ENCODE results near the gene TKT.

TKT gene

GRCh38 chr3:53194210-53195065 lies 61.4 kb downstream of the TKT start:
- H3K9ac ChIP-seq (ENCODE audit: low read length), result no peak overlapping the region
- H3K27ac ChIP-seq (ENCODE audit: low read depth, low read length), result peak overlapping the region; percentile 53
- peaks cover 12% of the 10 kb centered on the region for H3K4me1 ChIP-seq (ENCODE audit: control insufficient read depth, insufficient read depth, low read length)

DNA sequence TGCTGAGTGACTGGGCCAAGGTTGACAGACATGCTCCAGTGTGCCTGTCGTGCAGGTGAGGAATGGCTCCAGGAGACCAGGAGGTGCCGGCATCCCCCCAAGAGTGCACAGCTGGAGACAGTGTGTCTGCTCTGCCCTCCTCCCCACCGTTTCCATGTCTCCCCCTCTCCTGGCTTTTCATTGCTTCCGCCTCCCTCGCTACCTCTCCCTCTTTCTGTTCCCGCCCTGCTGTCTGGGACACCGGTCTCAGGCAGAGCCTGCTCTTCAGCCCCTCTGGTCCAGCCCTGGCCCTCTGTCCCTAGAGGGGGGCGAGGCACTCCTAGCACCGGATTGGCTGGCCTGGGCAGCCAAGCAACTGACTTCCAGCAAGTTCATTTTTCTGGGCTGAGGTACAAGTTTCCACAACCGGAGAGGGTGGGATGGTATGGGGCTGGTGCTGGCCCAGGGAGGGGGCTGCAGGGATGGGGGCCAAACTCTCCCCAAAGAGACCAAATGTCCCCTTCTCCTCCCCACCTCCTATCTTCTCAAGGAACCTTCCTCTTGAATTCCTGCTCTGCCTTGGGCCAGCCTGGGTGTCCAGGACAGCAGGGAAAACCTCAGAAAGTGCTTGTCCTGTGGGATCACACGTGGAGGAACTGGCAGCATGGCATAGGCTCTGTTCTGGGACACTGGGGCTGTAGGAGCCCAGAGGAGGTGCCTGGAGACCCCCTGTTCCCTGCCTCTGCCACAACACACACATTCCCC lies 62.2 kb downstream of the TKT start:
- Histone ChIP-seq H3K27ac (ENCODE audit: low read depth, low read length) (peak overlapping the region; percentile 53), H3K27me3 (ENCODE audit: control insufficient read depth, insufficient read depth, low read length) (no peaks in the 10 kb centered on the region), H3K4me1 (ENCODE audit: control insufficient read depth, insufficient read depth, low read length) (peaks cover 12% of the 10 kb centered on the region), H3K9ac (ENCODE audit: low read length) (peak overlapping the region; percentile 21), H3K4me3 (ENCODE audit: low read length) (peak overlapping the region; percentile 6), H3K36me3 (ENCODE audit: control insufficient read depth, insufficient read depth, low read length) (peaks cover 24% of the 10 kb centered on the region)

More at GRCh38 chr3:53194210-53195065, 61.4 kb downstream of the TKT start:
- H3K4me3 ChIP-seq (ENCODE audit: low read length), result peak overlapping the region; percentile 6
- peaks cover 19% of the 10 kb centered on the region for H3K36me3 ChIP-seq (ENCODE audit: control insufficient read depth, insufficient read depth, low read length)
- no peaks in the 10 kb centered on the region for H3K27me3 ChIP-seq (ENCODE audit: control insufficient read depth, insufficient read depth, low read length)

- Histone ChIP-seq H3K27me3 (ENCODE audit: control insufficient read depth, insufficient read depth, low read length) (no peaks in the 10 kb centered on the region), H3K4me1 (ENCODE audit: control insufficient read depth, insufficient read depth, low read length) (peaks cover 12% of the 10 kb centered on the region), H3K36me3 (ENCODE audit: control insufficient read depth, insufficient read depth, low read length) (peaks cover 26% of the 10 kb centered on the region), H3K9ac (ENCODE audit: low read length) (no peak overlapping the region), H3K27ac (ENCODE audit: low read depth, low read length) (no peak overlapping the region), H3K4me3 (ENCODE audit: low read length) (no peak overlapping the region)
Measured at GRCh38 chr3:53192608-53193007, 63.2 kb downstream of the TKT start.

DNA sequence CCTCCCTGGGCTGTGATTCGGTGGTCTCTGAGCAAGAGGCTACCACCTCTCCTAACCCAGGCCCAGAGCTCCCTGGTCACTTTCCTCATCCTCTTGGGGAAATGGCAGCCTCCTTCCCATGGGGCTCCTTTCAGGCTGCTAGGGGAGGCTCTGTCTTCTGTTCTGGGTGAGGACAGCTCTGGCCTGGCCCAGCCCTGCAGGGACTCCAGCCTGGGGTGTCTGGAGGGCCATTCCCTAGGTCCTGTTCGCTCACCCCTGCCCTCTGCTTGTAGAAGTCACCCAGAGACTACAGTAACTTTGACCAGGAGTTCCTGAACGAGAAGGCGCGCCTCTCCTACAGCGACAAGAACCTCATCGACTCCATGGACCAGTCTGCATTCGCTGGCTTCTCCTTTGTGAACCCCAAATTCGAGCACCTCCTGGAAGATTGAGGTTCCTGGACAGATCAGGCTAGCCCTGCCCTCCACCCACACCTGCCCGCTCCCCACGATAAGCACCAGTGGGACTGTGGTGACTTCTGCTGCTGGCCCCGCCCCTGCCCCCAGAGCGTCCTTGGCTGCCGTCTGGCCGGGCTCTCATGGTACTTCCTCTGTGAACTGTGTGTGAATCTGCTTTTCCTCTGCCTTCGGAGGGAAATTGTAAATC lies 63.9 kb downstream of the TKT start:
- peaks cover 12% of the 10 kb centered on the region for H3K4me1 ChIP-seq (ENCODE audit: control insufficient read depth, insufficient read depth, low read length)
- no peak overlapping the region for H3K4me3 ChIP-seq (ENCODE audit: low read length)
- peaks cover 29% of the 10 kb centered on the region for H3K36me3 ChIP-seq (ENCODE audit: control insufficient read depth, insufficient read depth, low read length)
- H3K27me3 ChIP-seq (ENCODE audit: control insufficient read depth, insufficient read depth, low read length), result no peaks in the 10 kb centered on the region
- no peak overlapping the region for H3K27ac ChIP-seq (ENCODE audit: low read depth, low read length)
- no peak overlapping the region for H3K9ac ChIP-seq (ENCODE audit: low read length)

DNA sequence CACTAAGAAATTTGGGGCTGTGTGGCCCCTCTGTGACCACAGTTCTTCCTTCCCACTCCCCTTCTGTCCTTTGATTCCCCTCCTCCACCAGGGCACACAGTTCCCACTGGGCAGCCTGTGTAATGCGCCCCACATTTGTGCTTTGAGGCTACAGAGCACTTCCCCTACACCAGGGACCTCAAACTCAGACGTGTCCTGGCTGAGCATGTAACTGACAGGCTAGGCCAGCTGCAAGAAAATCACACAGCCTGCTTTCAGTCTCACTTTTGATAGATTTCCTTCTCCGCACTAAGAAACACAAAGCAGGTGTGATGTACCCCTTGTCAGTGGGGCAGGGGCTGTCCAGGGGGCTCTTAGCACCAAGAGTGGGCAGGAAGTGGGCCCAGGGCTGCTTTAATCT lies 65.2 kb downstream of the TKT start:
- H3K4me1 ChIP-seq (ENCODE audit: control insufficient read depth, insufficient read depth, low read length), result peaks cover 12% of the 10 kb centered on the region
- no peak overlapping the region for H3K27ac ChIP-seq (ENCODE audit: low read depth, low read length)
- peaks cover 41% of the 10 kb centered on the region for H3K36me3 ChIP-seq (ENCODE audit: control insufficient read depth, insufficient read depth, low read length)
- no peak overlapping the region for H3K9ac ChIP-seq (ENCODE audit: low read length)
- no peak overlapping the region for H3K4me3 ChIP-seq (ENCODE audit: low read length)
- H3K27me3 ChIP-seq (ENCODE audit: control insufficient read depth, insufficient read depth, low read length), result no peaks in the 10 kb centered on the region

DNA sequence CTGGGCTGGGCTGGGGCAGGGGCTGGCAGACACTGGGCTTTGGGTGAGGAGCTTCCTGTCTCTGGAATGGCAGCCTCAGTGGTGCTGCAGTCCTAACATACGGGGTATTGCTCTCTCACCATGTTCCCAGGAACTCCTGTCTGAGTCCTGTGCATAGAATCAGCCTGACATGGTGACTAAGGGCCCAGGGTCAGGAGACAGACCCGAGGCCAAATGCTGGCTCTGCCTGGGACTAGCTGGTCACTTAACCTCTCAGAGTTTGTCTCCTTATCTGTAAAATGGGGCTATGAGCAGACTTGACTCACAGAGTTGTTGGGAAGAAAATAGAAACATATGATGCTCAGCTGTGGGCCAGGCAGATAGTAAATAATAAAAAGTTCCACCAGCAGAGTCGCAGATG lies 66.5 kb downstream of the TKT start:
- no peak overlapping the region for H3K4me3 ChIP-seq (ENCODE audit: low read length)
- H3K9ac ChIP-seq (ENCODE audit: low read length), result no peak overlapping the region
- H3K4me1 ChIP-seq (ENCODE audit: control insufficient read depth, insufficient read depth, low read length), result peaks cover 9% of the 10 kb centered on the region
- peaks cover 49% of the 10 kb centered on the region for H3K36me3 ChIP-seq (ENCODE audit: control insufficient read depth, insufficient read depth, low read length)
- no peaks in the 10 kb centered on the region for H3K27me3 ChIP-seq (ENCODE audit: control insufficient read depth, insufficient read depth, low read length)
- H3K27ac ChIP-seq (ENCODE audit: low read depth, low read length), result no peak overlapping the region

- peaks cover 4% of the 10 kb centered on the region for H3K4me1 ChIP-seq (ENCODE audit: control insufficient read depth, insufficient read depth, low read length)
- H3K27me3 ChIP-seq (ENCODE audit: control insufficient read depth, insufficient read depth, low read length), result no peaks in the 10 kb centered on the region
- H3K4me3 ChIP-seq (ENCODE audit: low read length), result no peak overlapping the region
- no peak overlapping the region for H3K27ac ChIP-seq (ENCODE audit: low read depth, low read length)
- H3K9ac ChIP-seq (ENCODE audit: low read length), result no peak overlapping the region
- peaks cover 50% of the 10 kb centered on the region for H3K36me3 ChIP-seq (ENCODE audit: control insufficient read depth, insufficient read depth, low read length)
Measured at GRCh38 chr3:53188720-53189119, 67.1 kb downstream of the TKT start.

- Histone ChIP-seq H3K27me3 (ENCODE audit: control insufficient read depth, insufficient read depth, low read length) (no peaks in the 10 kb centered on the region), H3K36me3 (ENCODE audit: control insufficient read depth, insufficient read depth, low read length) (peaks cover 51% of the 10 kb centered on the region), H3K4me1 (ENCODE audit: control insufficient read depth, insufficient read depth, low read length) (peaks cover under 1% of the 10 kb centered on the region), H3K27ac (ENCODE audit: low read depth, low read length) (no peak overlapping the region), H3K9ac (ENCODE audit: low read length) (no peak overlapping the region), H3K4me3 (ENCODE audit: low read length) (no peak overlapping the region)
Measured at GRCh38 chr3:53188136-53188685, 67.6 kb downstream of the TKT start.

- H3K9ac ChIP-seq (ENCODE audit: low read length), result no peak overlapping the region
- H3K36me3 ChIP-seq (ENCODE audit: control insufficient read depth, insufficient read depth, low read length), result peaks cover 46% of the 10 kb centered on the region
- H3K4me3 ChIP-seq (ENCODE audit: low read length), result no peak overlapping the region
- no peaks in the 10 kb centered on the region for H3K27me3 ChIP-seq (ENCODE audit: control insufficient read depth, insufficient read depth, low read length)
- H3K4me1 ChIP-seq (ENCODE audit: control insufficient read depth, insufficient read depth, low read length), result no peaks in the 10 kb centered on the region
- no peak overlapping the region for H3K27ac ChIP-seq (ENCODE audit: low read depth, low read length)
Measured at GRCh38 chr3:53187430-53187829, 68.4 kb downstream of the TKT start.

- no peak overlapping the region for H3K4me3 ChIP-seq (ENCODE audit: low read length)
- H3K4me1 ChIP-seq (ENCODE audit: control insufficient read depth, insufficient read depth, low read length), result no peaks in the 10 kb centered on the region
- H3K36me3 ChIP-seq (ENCODE audit: control insufficient read depth, insufficient read depth, low read length), result peaks cover 45% of the 10 kb centered on the region
- no peaks in the 10 kb centered on the region for H3K27me3 ChIP-seq (ENCODE audit: control insufficient read depth, insufficient read depth, low read length)
- H3K9ac ChIP-seq (ENCODE audit: low read length), result no peak overlapping the region
- H3K27ac ChIP-seq (ENCODE audit: low read depth, low read length), result no peak overlapping the region
Measured at GRCh38 chr3:53186726-53187125, 69.1 kb downstream of the TKT start.

GRCh38 chr3:53185761-53186465 lies 69.9 kb downstream of the TKT start:
- H3K27ac ChIP-seq (ENCODE audit: low read depth, low read length), result no peak overlapping the region
- no peak overlapping the region for H3K4me3 ChIP-seq (ENCODE audit: low read length)
- no peaks in the 10 kb centered on the region for H3K4me1 ChIP-seq (ENCODE audit: control insufficient read depth, insufficient read depth, low read length)
- peaks cover 46% of the 10 kb centered on the region for H3K36me3 ChIP-seq (ENCODE audit: control insufficient read depth, insufficient read depth, low read length)
- H3K9ac ChIP-seq (ENCODE audit: low read length), result no peak overlapping the region
- H3K27me3 ChIP-seq (ENCODE audit: control insufficient read depth, insufficient read depth, low read length), result no peaks in the 10 kb centered on the region

- H3K4me1 ChIP-seq (ENCODE audit: control insufficient read depth, insufficient read depth, low read length), result no peaks in the 10 kb centered on the region
- H3K27me3 ChIP-seq (ENCODE audit: control insufficient read depth, insufficient read depth, low read length), result no peaks in the 10 kb centered on the region
- H3K9ac ChIP-seq (ENCODE audit: low read length), result no peak overlapping the region
- H3K27ac ChIP-seq (ENCODE audit: low read depth, low read length), result no peak overlapping the region
- peaks cover 45% of the 10 kb centered on the region for H3K36me3 ChIP-seq (ENCODE audit: control insufficient read depth, insufficient read depth, low read length)
- no peak overlapping the region for H3K4me3 ChIP-seq (ENCODE audit: low read length)
Measured at GRCh38 chr3:53184701-53185100, 71.1 kb downstream of the TKT start.

Measured in rectal smooth muscle tissue (tissue), 1 donor.